Measurements from ENCODE around the gene CNKSR1. TPM values are rescaled to one million over a fixed set of nuclear protein-coding genes. Genes with fewer than 3 reads are reported as not detected.

The CNKSR1 gene
- total and polyA plus RNA-seq, 2 donors (not counting 1 experiment from before 2014, with no cell fraction given), result not detected

- peak; percentile 94 to 97 for DNase-seq (ENCODE audit: low read depth in 2 of 2)
- Histone ChIP-seq H3K9me3 (ENCODE audit: control insufficient read depth, insufficient read depth, low read depth, low read length) (no peaks in the 10 kb centered on the region), H3K9ac (ENCODE audit: insufficient read depth, low read length) (peak within 1 kb of the TSS; percentile 75), H3K27ac (ENCODE audit: insufficient read depth, low read length) (peak within 1 kb of the TSS; percentile 85), H3K4me2 (ENCODE audit: extremely low read depth, insufficient read depth, low read length) (peak within 1 kb of the TSS; percentile 94), H3K4me3 (replicated peaks in 1 of 4; ENCODE audit: control extremely low read depth in 1 of 4, insufficient read depth in 1 of 4, low read depth in 3 of 4, low read length in 4 of 4) (peak within 1 kb of the TSS; percentile 73 to 99 (median 96)), H3K79me2 (ENCODE audit: control insufficient read depth, insufficient read depth, low read length) (peaks cover 32% of the 10 kb centered on the region), H3K36me3 (ENCODE audit: control insufficient read depth, insufficient read depth, low read length) (no peaks in the 10 kb centered on the region), H3K27me3 (ENCODE audit: control insufficient read depth, insufficient read depth, low read length) (no peaks in the 10 kb centered on the region), H2AFZ (ENCODE audit: low read length) (peak within 1 kb of the TSS; percentile 99), H4K20me1 (ENCODE audit: control insufficient read depth, extremely low read depth, insufficient read depth, low read length) (no peaks in the 10 kb centered on the region), H3K4me1 (ENCODE audit: control insufficient read depth, extremely low read depth, insufficient read depth, low read length) (no peaks in the 10 kb centered on the region)
- no peak for TF ChIP-seq EZH2 (IDR thresholded peaks at IDR 0.05; ENCODE audit: low read length, missing control alignments)
- peak; percentile 81 to 90 for TF ChIP-seq CTCF (conservative IDR thresholded peaks at IDR 0.05 in 1 of 2, IDR thresholded peaks at IDR 0.05 in 1 of 2; ENCODE audit: low read depth in 1 of 2, low read length in 2 of 2)
These were observed 56.8 kb downstream of the CNKSR1 start, which contains the start of gene CEP85 for GRCh38 chr1:26233903-26234643. Gene CEP85, plus strand, starts transcription at chr1:26234200. Its CDS starts 5,584 bp downstream, at chr1:26239784.

- DNase-seq (ENCODE audit: low read depth in 2 of 2), result peak; percentile 21 to 41
- H3K4me1 ChIP-seq (ENCODE audit: control insufficient read depth, extremely low read depth, insufficient read depth, low read length), result no peaks in the 10 kb centered on the region
These were observed 57.5 kb downstream of the CNKSR1 start for GRCh38 chr1:26234644-26235370.

More at GRCh38 chr1:26234644-26235370, 57.5 kb downstream of the CNKSR1 start:
- Histone ChIP-seq H3K4me2 (ENCODE audit: extremely low read depth, insufficient read depth, low read length) (peak overlapping the region; percentile 94), H3K27ac (ENCODE audit: insufficient read depth, low read length) (peak overlapping the region; percentile 85), H3K27me3 (ENCODE audit: control insufficient read depth, insufficient read depth, low read length) (no peaks in the 10 kb centered on the region), H3K79me2 (ENCODE audit: control insufficient read depth, insufficient read depth, low read length) (peaks cover 33% of the 10 kb centered on the region), H3K9me3 (ENCODE audit: control insufficient read depth, insufficient read depth, low read depth, low read length) (no peaks in the 10 kb centered on the region), H3K9ac (ENCODE audit: insufficient read depth, low read length) (peak overlapping the region; percentile 75), H3K4me3 (replicated peaks in 1 of 4; ENCODE audit: control extremely low read depth in 1 of 4, insufficient read depth in 1 of 4, low read depth in 3 of 4, low read length in 4 of 4) (peak overlapping the region; percentile 73 to 99 (median 96)), H2AFZ (ENCODE audit: low read length) (peak overlapping the region; percentile 99), H4K20me1 (ENCODE audit: control insufficient read depth, extremely low read depth, insufficient read depth, low read length) (no peaks in the 10 kb centered on the region), H3K36me3 (ENCODE audit: control insufficient read depth, insufficient read depth, low read length) (no peaks in the 10 kb centered on the region)
- TF ChIP-seq CTCF (conservative IDR thresholded peaks at IDR 0.05 in 1 of 2, IDR thresholded peaks at IDR 0.05 in 1 of 2; ENCODE audit: low read depth in 1 of 2, low read length in 2 of 2) (no peak), EZH2 (IDR thresholded peaks at IDR 0.05; ENCODE audit: low read length, missing control alignments) (no peak)

All from fibroblast of lung (primary cell).